ENCODE results near the gene CCM2.

Gene CCM2

GRCh38 chr7:44975331-44976039 lies 24.5 kb upstream of the CCM2 start:
- Histone ChIP-seq H3K9me3 (ENCODE audit: insufficient read depth, low read length, severe bottlenecking) (no peaks in the 10 kb centered on the region), H2AFZ (ENCODE audit: low read depth, low read length) (no peak overlapping the region), H3K4me3 (ENCODE audit: low read depth in 1 of 2, low read length in 2 of 2) (no peak overlapping the region), H4K20me1 (ENCODE audit: insufficient read depth, low read length) (no peaks in the 10 kb centered on the region), H3K4me2 (ENCODE audit: insufficient read depth, low read length) (no peak overlapping the region), H3K9ac (ENCODE audit: low read depth, low read length) (no peak overlapping the region), H3K4me1 (ENCODE audit: insufficient read depth, low read length) (peaks cover 38% of the 10 kb centered on the region), H3K36me3 (ENCODE audit: insufficient read depth, low read length) (peaks cover 32% of the 10 kb centered on the region), H3K27me3 (ENCODE audit: insufficient read depth, low read length, poor library complexity) (no peaks in the 10 kb centered on the region), H3K27ac (ENCODE audit: low read length) (no peak overlapping the region; the same call in 1 of the 2 replicates), H3K79me2 (ENCODE audit: insufficient read depth, low read length) (peaks cover 25% of the 10 kb centered on the region)
- TF ChIP-seq, protein P1, sequence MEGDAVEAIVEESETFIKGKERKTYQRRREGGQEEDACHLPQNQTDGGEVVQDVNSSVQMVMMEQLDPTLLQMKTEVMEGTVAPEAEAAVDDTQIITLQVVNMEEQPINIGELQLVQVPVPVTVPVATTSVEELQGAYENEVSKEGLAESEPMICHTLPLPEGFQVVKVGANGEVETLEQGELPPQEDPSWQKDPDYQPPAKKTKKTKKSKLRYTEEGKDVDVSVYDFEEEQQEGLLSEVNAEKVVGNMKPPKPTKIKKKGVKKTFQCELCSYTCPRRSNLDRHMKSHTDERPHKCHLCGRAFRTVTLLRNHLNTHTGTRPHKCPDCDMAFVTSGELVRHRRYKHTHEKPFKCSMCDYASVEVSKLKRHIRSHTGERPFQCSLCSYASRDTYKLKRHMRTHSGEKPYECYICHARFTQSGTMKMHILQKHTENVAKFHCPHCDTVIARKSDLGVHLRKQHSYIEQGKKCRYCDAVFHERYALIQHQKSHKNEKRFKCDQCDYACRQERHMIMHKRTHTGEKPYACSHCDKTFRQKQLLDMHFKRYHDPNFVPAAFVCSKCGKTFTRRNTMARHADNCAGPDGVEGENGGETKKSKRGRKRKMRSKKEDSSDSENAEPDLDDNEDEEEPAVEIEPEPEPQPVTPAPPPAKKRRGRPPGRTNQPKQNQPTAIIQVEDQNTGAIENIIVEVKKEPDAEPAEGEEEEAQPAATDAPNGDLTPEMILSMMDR (IDR thresholded peaks at IDR 0.05; ENCODE audit: borderline replicate concordance, extremely low read depth, low read length, poor library complexity, severe bottlenecking), result no peak
- TF ChIP-seq EZH2 (IDR thresholded peaks at IDR 0.05; ENCODE audit: borderline replicate concordance, low read depth, low read length, severe bottlenecking), result no peak
- ATAC-seq (ENCODE audit: insufficient read depth, low read depth), result no peak
- no peak for DNase-seq

- DNase-seq (no peak), ATAC-seq (ENCODE audit: insufficient read depth, low read depth) (no peak)
- Histone ChIP-seq H2AFZ (ENCODE audit: low read depth, low read length) (no peak overlapping the region), H3K4me1 (ENCODE audit: insufficient read depth, low read length) (peaks cover 45% of the 10 kb centered on the region), H3K27ac (ENCODE audit: low read length) (peak overlapping the region; percentile 2; the same call in 1 of the 2 replicates), H3K79me2 (ENCODE audit: insufficient read depth, low read length) (peaks cover 25% of the 10 kb centered on the region), H3K27me3 (ENCODE audit: insufficient read depth, low read length, poor library complexity) (no peaks in the 10 kb centered on the region), H3K4me3 (ENCODE audit: low read depth in 1 of 2, low read length in 2 of 2) (no peak overlapping the region), H3K4me2 (ENCODE audit: insufficient read depth, low read length) (no peak overlapping the region), H3K9ac (ENCODE audit: low read depth, low read length) (no peak overlapping the region), H3K36me3 (ENCODE audit: insufficient read depth, low read length) (peaks cover 36% of the 10 kb centered on the region), H4K20me1 (ENCODE audit: insufficient read depth, low read length) (no peaks in the 10 kb centered on the region), H3K9me3 (ENCODE audit: insufficient read depth, low read length, severe bottlenecking) (no peaks in the 10 kb centered on the region)
- TF ChIP-seq, protein P1 (IDR thresholded peaks at IDR 0.05; ENCODE audit: borderline replicate concordance, extremely low read depth, low read length, poor library complexity, severe bottlenecking), result no peak
- TF ChIP-seq EZH2 (IDR thresholded peaks at IDR 0.05; ENCODE audit: borderline replicate concordance, low read depth, low read length, severe bottlenecking), result no peak
These were observed 23.8 kb upstream of the CCM2 start for GRCh38 chr7:44976040-44976745.

GRCh38 chr7:44976746-44977196 lies 23.2 kb upstream of the CCM2 start:
- Histone ChIP-seq H3K79me2 (ENCODE audit: insufficient read depth, low read length) (peaks cover 25% of the 10 kb centered on the region), H3K9ac (ENCODE audit: low read depth, low read length) (peak overlapping the region; percentile 13; the same call in 1 of the 2 replicates), H3K36me3 (ENCODE audit: insufficient read depth, low read length) (peaks cover 40% of the 10 kb centered on the region), H2AFZ (ENCODE audit: low read depth, low read length) (no peak overlapping the region), H3K4me2 (ENCODE audit: insufficient read depth, low read length) (peak overlapping the region; percentile 82; the same call in 1 of the 2 replicates), H3K4me3 (ENCODE audit: low read depth in 1 of 2, low read length in 2 of 2) (no peak overlapping the region; a peak in 1 of 4 replicates), H3K9me3 (ENCODE audit: insufficient read depth, low read length, severe bottlenecking) (no peaks in the 10 kb centered on the region), H3K27ac (ENCODE audit: low read length) (peak overlapping the region; percentile 41), H3K27me3 (ENCODE audit: insufficient read depth, low read length, poor library complexity) (no peaks in the 10 kb centered on the region), H4K20me1 (ENCODE audit: insufficient read depth, low read length) (no peaks in the 10 kb centered on the region), H3K4me1 (ENCODE audit: insufficient read depth, low read length) (peaks cover 48% of the 10 kb centered on the region)
- no peak for DNase-seq
- ATAC-seq (ENCODE audit: insufficient read depth, low read depth), result no peak
- TF ChIP-seq, protein P1 (IDR thresholded peaks at IDR 0.05; ENCODE audit: borderline replicate concordance, extremely low read depth, low read length, poor library complexity, severe bottlenecking), result no peak
- TF ChIP-seq EZH2 (IDR thresholded peaks at IDR 0.05; ENCODE audit: borderline replicate concordance, low read depth, low read length, severe bottlenecking), result no peak

All from DND-41 (cell line).